ENCODE results near the gene LYRM1.

DNA sequence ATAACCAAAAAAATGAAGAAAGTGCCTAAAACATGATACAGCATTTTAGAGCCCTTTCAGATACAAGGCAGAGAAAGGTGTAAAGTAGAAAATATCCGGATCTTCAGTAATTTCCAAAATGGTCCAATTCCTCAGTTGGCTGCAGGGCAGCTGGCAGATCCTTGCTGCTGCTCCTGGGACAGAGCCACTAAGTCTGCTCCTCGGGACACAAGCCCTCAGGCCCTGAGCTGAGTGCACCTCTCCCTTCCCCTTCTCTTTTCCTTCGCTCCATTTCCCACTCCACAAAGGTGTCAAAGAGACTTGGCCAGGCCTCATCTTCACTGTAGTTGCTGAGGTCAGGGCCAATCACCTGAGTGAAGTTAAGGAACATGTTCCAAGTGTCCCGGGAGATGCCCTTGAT is 40.9 kb upstream of the LYRM1 start:
- no peak for TF ChIP-seq CTCF (IDR thresholded peaks at IDR 0.05; ENCODE audit: control extremely low read depth in 1 of 3, insufficient read depth in 1 of 3, low read depth in 1 of 3, low read length in 3 of 3)
- no peak for TF ChIP-seq TAF1 (IDR thresholded peaks at IDR 0.05; ENCODE audit: low read depth, low read length)
- no peak for TF ChIP-seq EP300 (IDR thresholded peaks at IDR 0.05; ENCODE audit: borderline replicate concordance in 1 of 2, low read depth in 2 of 2, low read length in 2 of 2)
- TF ChIP-seq NRF1 (IDR thresholded peaks at IDR 0.05; ENCODE audit: low read depth, low read length), result no peak
- TF ChIP-seq POLR2AphosphoS5 (IDR thresholded peaks at IDR 0.05; ENCODE audit: low read depth, low read length), result no peak
- TF ChIP-seq HDAC6 (IDR thresholded peaks at IDR 0.05; ENCODE audit: low read depth, low read length), result no peak
- TF ChIP-seq POLR2A (IDR thresholded peaks at IDR 0.05; ENCODE audit: control extremely low read depth in 1 of 2, low read depth in 2 of 2, low read length in 2 of 2), result no peak
- no peak for TF ChIP-seq JUN (IDR thresholded peaks at IDR 0.05; ENCODE audit: low read depth, low read length)
- no peak for TF ChIP-seq CBX5 (IDR thresholded peaks at IDR 0.05; ENCODE audit: low read depth, low read length)
- TF ChIP-seq BCL11A (IDR thresholded peaks at IDR 0.05; ENCODE audit: low read depth in 2 of 2, low read length in 2 of 2), result no peak
- no peak for TF ChIP-seq MAFK (IDR thresholded peaks at IDR 0.05; ENCODE audit: low read depth, low read length)
- no peak for TF ChIP-seq SP2 (IDR thresholded peaks at IDR 0.05; ENCODE audit: low read length)
- no peak for TF ChIP-seq CHD1 (IDR thresholded peaks at IDR 0.05; ENCODE audit: low read depth, low read length)
